ENCODE data around the gene RAB7A. TPM values are rescaled to one million over a fixed set of nuclear protein-coding genes. Genes with fewer than 3 reads are reported as not detected.

Gene RAB7A
- total and polyA plus RNA-seq, 2 donors (not counting 1 experiment from before 2014, with no cell fraction given), result 62.7 to 138 TPM

DNA sequence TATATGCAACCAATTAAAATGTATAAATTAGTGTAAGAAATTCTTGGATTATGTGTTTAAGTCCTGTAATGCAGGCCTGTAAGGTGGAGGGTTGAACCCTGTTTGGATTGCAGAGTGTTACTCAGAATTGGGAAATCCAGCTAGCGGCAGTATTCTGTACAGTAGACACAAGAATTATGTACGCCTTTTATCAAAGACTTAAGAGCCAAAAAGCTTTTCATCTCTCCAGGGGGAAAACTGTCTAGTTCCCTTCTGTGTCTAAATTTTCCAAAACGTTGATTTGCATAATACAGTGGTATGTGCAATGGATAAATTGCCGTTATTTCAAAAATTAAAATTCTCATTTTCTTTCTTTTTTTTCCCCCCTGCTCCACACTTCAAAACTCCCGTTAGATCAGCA is 88.1 kb downstream of the RAB7A start:
- Histone ChIP-seq H4K20me1 (ENCODE audit: control insufficient read depth, insufficient read depth, low read length, poor library complexity, severe bottlenecking) (peaks cover 3% of the 10 kb centered on the region), H2AFZ (ENCODE audit: insufficient read depth, low read depth, low read length, poor library complexity, severe bottlenecking) (no peak overlapping the region), H3K4me1 (ENCODE audit: control insufficient read depth in 2 of 2, insufficient read depth in 2 of 2, low read length in 2 of 2) (no peaks in the 10 kb centered on the region), H3K36me3 (replicated peaks in 1 of 2; ENCODE audit: control extremely low read depth in 1 of 2, control insufficient read depth in 1 of 2, extremely low read depth in 1 of 2, insufficient read depth in 2 of 2, low read length in 1 of 2) (peaks cover 0 to 82% of the 10 kb centered on the region in 2 experiments), H3K79me2 (ENCODE audit: control insufficient read depth, insufficient read depth, low read length) (peaks cover 4% of the 10 kb centered on the region), H3K27ac (ENCODE audit: low read length in 2 of 2) (no peak overlapping the region), H3K4me2 (replicated peaks; ENCODE audit: low read depth, low read length, poor library complexity, severe bottlenecking) (no peak overlapping the region), H3K9ac (ENCODE audit: low read length) (no peak overlapping the region), H3K4me3 (ENCODE audit: control extremely low read depth in 1 of 5, extremely low read depth in 1 of 5, insufficient read depth in 1 of 5, low read depth in 2 of 5, low read length in 4 of 5) (no peak overlapping the region), H3K9me3 (ENCODE audit: control extremely low read depth in 1 of 3, control insufficient read depth in 2 of 3, insufficient read depth in 1 of 3, low read length in 2 of 3) (no peaks in the 10 kb centered on the region), H3K27me3 (replicated peaks in 1 of 4; ENCODE audit: control extremely low read depth in 1 of 4, control insufficient read depth in 3 of 4, insufficient read depth in 4 of 4, low read length in 3 of 4) (no peaks in the 10 kb centered on the region)
- CTCF ChIA-PET, result interaction anchor here (1.0 kb wide), 1 partner anchor 134 kb away, joined by 3 read pairs; no protein-coding TSS in a partner anchor
- Mint-ChIP-seq H3K4me1 (no peaks in the 10 kb centered on the region), H3K27ac (no peak overlapping the region), H3K4me3 (no peak overlapping the region), H3K9me3 (ENCODE audit: insufficient read depth) (no peaks in the 10 kb centered on the region), H3K27me3 (no peaks in the 10 kb centered on the region)
- TF ChIP-seq, protein P1, sequence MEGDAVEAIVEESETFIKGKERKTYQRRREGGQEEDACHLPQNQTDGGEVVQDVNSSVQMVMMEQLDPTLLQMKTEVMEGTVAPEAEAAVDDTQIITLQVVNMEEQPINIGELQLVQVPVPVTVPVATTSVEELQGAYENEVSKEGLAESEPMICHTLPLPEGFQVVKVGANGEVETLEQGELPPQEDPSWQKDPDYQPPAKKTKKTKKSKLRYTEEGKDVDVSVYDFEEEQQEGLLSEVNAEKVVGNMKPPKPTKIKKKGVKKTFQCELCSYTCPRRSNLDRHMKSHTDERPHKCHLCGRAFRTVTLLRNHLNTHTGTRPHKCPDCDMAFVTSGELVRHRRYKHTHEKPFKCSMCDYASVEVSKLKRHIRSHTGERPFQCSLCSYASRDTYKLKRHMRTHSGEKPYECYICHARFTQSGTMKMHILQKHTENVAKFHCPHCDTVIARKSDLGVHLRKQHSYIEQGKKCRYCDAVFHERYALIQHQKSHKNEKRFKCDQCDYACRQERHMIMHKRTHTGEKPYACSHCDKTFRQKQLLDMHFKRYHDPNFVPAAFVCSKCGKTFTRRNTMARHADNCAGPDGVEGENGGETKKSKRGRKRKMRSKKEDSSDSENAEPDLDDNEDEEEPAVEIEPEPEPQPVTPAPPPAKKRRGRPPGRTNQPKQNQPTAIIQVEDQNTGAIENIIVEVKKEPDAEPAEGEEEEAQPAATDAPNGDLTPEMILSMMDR (IDR thresholded peaks at IDR 0.05), result no peak
- no peak for TF ChIP-seq EZH2 (IDR thresholded peaks at IDR 0.05; ENCODE audit: borderline replicate concordance, insufficient read depth, low read depth, low read length, poor library complexity, severe bottlenecking)
- WGBS (ENCODE audit: insufficient coverage), result no CpG with 5 or more reads among the region's 5 CpGs
- intact Hi-C loops (cut with micrococcal nuclease), result no loop called here
- DNase-seq, result no peak
- no peak for ATAC-seq (ENCODE audit: low read depth)
- POLR2A ChIA-PET, result interaction anchor here (0.7 kb wide), 1 partner anchor 87 kb away, joined by 3 read pairs; no protein-coding TSS in a partner anchor

GRCh38 chr3:128814519-128815317 is 88.7 kb downstream of the RAB7A start:
- no peak overlapping the region for H3K9ac ChIP-seq (ENCODE audit: low read length)
- intact Hi-C loops (cut with micrococcal nuclease), result no loop called here
- CTCF ChIA-PET, result interaction anchor here (1.0 to 1.5 kb wide), 2 partner anchors 19 to 134 kb away, joined by 3 to 6 read pairs; no protein-coding TSS in a partner anchor
- no peak overlapping the region for H3K4me2 ChIP-seq (replicated peaks; ENCODE audit: low read depth, low read length, poor library complexity, severe bottlenecking)
- H3K27me3 ChIP-seq (replicated peaks in 1 of 4; ENCODE audit: control extremely low read depth in 1 of 4, control insufficient read depth in 3 of 4, insufficient read depth in 4 of 4, low read length in 3 of 4), result no peaks in the 10 kb centered on the region
- POLR2A ChIA-PET, result interaction anchor here (0.6 to 0.7 kb wide), 2 partner anchors 10 to 89 kb away, joined by 7 to 11 read pairs; no protein-coding TSS in a partner anchor
- Mint-ChIP-seq H3K27me3 (no peaks in the 10 kb centered on the region), H3K4me3 (no peak overlapping the region), H3K4me1 (no peaks in the 10 kb centered on the region), H3K27ac (no peak overlapping the region), H3K9me3 (ENCODE audit: insufficient read depth) (no peaks in the 10 kb centered on the region)
- H4K20me1 ChIP-seq (ENCODE audit: control insufficient read depth, insufficient read depth, low read length, poor library complexity, severe bottlenecking), result no peaks in the 10 kb centered on the region
- 93% methylated on average over 3 of the region's 8 CpGs for WGBS (ENCODE audit: insufficient coverage)
- H3K4me1 ChIP-seq (ENCODE audit: control insufficient read depth in 2 of 2, insufficient read depth in 2 of 2, low read length in 2 of 2), result no peaks in the 10 kb centered on the region
- DNase-seq (no peak), ATAC-seq (ENCODE audit: low read depth) (no peak)
- H3K9me3 ChIP-seq (ENCODE audit: control extremely low read depth in 1 of 3, control insufficient read depth in 2 of 3, insufficient read depth in 1 of 3, low read length in 2 of 3), result no peaks in the 10 kb centered on the region
- no peak for TF ChIP-seq EZH2 (IDR thresholded peaks at IDR 0.05; ENCODE audit: borderline replicate concordance, insufficient read depth, low read depth, low read length, poor library complexity, severe bottlenecking)
- H3K36me3 ChIP-seq (replicated peaks in 1 of 2; ENCODE audit: control extremely low read depth in 1 of 2, control insufficient read depth in 1 of 2, extremely low read depth in 1 of 2, insufficient read depth in 2 of 2, low read length in 1 of 2), result peaks cover 0 to 80% of the 10 kb centered on the region in 2 experiments
- H2AFZ ChIP-seq (ENCODE audit: insufficient read depth, low read depth, low read length, poor library complexity, severe bottlenecking), result no peak overlapping the region
- H3K4me3 ChIP-seq (ENCODE audit: control extremely low read depth in 1 of 5, extremely low read depth in 1 of 5, insufficient read depth in 1 of 5, low read depth in 2 of 5, low read length in 4 of 5), result no peak overlapping the region
- no peaks in the 10 kb centered on the region for H3K79me2 ChIP-seq (ENCODE audit: control insufficient read depth, insufficient read depth, low read length)
- H3K27ac ChIP-seq (ENCODE audit: low read length in 2 of 2), result no peak overlapping the region

Data from B cell (primary cell).